ENCODE data around the gene USP4.
"Not testable (repeated sequence)": the region's sequence is repeated elsewhere in the genome, so short reads cannot be mapped to it uniquely, and the experiment has no call there.

GRCh38 chr3:49348361-49348760 lies 8.5 kb upstream of the USP4 start:
- TF ChIP-seq, protein P1, sequence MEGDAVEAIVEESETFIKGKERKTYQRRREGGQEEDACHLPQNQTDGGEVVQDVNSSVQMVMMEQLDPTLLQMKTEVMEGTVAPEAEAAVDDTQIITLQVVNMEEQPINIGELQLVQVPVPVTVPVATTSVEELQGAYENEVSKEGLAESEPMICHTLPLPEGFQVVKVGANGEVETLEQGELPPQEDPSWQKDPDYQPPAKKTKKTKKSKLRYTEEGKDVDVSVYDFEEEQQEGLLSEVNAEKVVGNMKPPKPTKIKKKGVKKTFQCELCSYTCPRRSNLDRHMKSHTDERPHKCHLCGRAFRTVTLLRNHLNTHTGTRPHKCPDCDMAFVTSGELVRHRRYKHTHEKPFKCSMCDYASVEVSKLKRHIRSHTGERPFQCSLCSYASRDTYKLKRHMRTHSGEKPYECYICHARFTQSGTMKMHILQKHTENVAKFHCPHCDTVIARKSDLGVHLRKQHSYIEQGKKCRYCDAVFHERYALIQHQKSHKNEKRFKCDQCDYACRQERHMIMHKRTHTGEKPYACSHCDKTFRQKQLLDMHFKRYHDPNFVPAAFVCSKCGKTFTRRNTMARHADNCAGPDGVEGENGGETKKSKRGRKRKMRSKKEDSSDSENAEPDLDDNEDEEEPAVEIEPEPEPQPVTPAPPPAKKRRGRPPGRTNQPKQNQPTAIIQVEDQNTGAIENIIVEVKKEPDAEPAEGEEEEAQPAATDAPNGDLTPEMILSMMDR (IDR thresholded peaks at IDR 0.05; ENCODE audit: low read depth, low read length, missing input control) = not testable (repeated sequence)
- TF ChIP-seq, protein P2, sequence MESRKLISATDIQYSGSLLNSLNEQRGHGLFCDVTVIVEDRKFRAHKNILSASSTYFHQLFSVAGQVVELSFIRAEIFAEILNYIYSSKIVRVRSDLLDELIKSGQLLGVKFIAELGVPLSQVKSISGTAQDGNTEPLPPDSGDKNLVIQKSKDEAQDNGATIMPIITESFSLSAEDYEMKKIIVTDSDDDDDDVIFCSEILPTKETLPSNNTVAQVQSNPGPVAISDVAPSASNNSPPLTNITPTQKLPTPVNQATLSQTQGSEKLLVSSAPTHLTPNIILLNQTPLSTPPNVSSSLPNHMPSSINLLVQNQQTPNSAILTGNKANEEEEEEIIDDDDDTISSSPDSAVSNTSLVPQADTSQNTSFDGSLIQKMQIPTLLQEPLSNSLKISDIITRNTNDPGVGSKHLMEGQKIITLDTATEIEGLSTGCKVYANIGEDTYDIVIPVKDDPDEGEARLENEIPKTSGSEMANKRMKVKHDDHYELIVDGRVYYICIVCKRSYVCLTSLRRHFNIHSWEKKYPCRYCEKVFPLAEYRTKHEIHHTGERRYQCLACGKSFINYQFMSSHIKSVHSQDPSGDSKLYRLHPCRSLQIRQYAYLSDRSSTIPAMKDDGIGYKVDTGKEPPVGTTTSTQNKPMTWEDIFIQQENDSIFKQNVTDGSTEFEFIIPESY (IDR thresholded peaks at IDR 0.05) = not testable (repeated sequence)
- TF ChIP-seq FOXA1 (IDR thresholded peaks at IDR 0.05); TAF1 (conservative IDR thresholded peaks at IDR 0.05): not testable (repeated sequence)
- TF ChIP-seq, protein P3, sequence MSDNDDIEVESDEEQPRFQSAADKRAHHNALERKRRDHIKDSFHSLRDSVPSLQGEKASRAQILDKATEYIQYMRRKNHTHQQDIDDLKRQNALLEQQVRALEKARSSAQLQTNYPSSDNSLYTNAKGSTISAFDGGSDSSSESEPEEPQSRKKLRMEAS (IDR thresholded peaks at IDR 0.05) = not testable (repeated sequence)

Data from liver (tissue), 3 donors.